Ovary (tissue), 9 donors: Measurements from ENCODE around the gene SORCS2. TPM values are rescaled to one million over a fixed set of nuclear protein-coding genes. Genes with fewer than 3 reads are reported as not detected.
"Not testable (repeated sequence)": the region's sequence is repeated elsewhere in the genome, so short reads cannot be mapped to it uniquely, and the experiment has no call there.

Source experiments
- DNase-seq, 5 donors: peaks; one replicate each; pipeline ENCODE4 v3.0.0-alpha.2; 2019 to 2020
- H3K27ac ChIP-seq, 2 donors: fragments of 200-600 bp; one replicate each; pipeline versions ENCODE4 v1.5.1 to v1.8.0; 2019 to 2022
- H3K27me3 ChIP-seq: fragments of 200-600 bp; one replicate; pipeline ENCODE4 v1.8.0; 2022
- H3K36me3 ChIP-seq: fragments of 200-600 bp; sonication (generic); one replicate; pipeline ENCODE4 v1.5.1; 2019
- H3K4me1 ChIP-seq: one replicate; pipeline ENCODE4 v1.8.1; 2013; ENCODE audit warnings: mild to moderate bottlenecking, moderate library complexity; ENCODE audit not compliant: insufficient read depth
- H3K4me3 ChIP-seq: fragments of 200-600 bp; sonication (generic); one replicate; pipeline ENCODE4 v1.5.1; 2017
- H3K9me3 ChIP-seq, 2 donors: fragments of 200-600 bp in 1 of 2; sonication (generic) in 1 of 2; one replicate each; pipeline versions ENCODE4 v1.5.1 to v1.8.1; 2013 to 2019; ENCODE audit warnings: mild to moderate bottlenecking in 1 of 2, moderate library complexity in 1 of 2
- EP300 ChIP-seq: sonication (generic); formaldehyde crosslinking; IDR thresholded peaks from one replicate; pipeline ENCODE4 v1.6.1; 2017; ENCODE audit warnings: antibody characterized with exemption
- POLR2A ChIP-seq: fragments of 450-650 bp; IDR thresholded peaks from one replicate; pipeline ENCODE4 v1.6.1; 2017; ENCODE audit warnings: antibody characterized with exemption, mild to moderate bottlenecking, moderate library complexity
- WGBS, 3 donors: extraction: QIAGEN DNeasy Blood & Tissue Kit in 1 of 3; methylation state at CpG; one replicate each; pipeline versions ENCODE4 v1.1.5 to v1.1.7; 2013 to 2017; 5-methylcytosine and 5-hydroxymethylcytosine counted together
- intact Hi-C, 4 donors: fragments of 100-400 bp; cut with DNase I; formaldehyde crosslinking; loops; one replicate each; pipeline versions ENCODE4 v1.11.0 to v1.15.1; 2022 to 2023
- polyA plus RNA-seq, 2 donors: library from polyadenylated mRNA; stranded (reverse); fragments of 200-250 nt in 1 of 2; fragments of 350-450 nt in 1 of 2; fragmentation: Illumina TruSeq in 1 of 2; extraction: RNeasy Lipid Tissue Mini Kit (QIAGEN cat#74804) in 1 of 2; gene quantifications; one replicate each; pipeline ENCODE4 v1.2.3, GENCODE V29; 2013 to 2014
- total RNA-seq, 7 donors: library from RNA; depleted of rRNA in 2 of 7; stranded (reverse); fragments of >200 nt in 2 of 7; fragmentation: NEBNext Ultra II Directional in 3 of 7; extraction: Animal tissue kit (Norgen Biotek cat#: 25700) in 3 of 7; gene quantifications; one replicate each; pipeline versions ENCODE4 v1.1.0 to v1.2.4, GENCODE V29; 2016 to 2023
- TF ChIP-seq, protein P1 (sequence below), 3 donors: fragments of 450-650 bp in 2 of 3; fragments of 200-600 bp in 1 of 3; IDR thresholded peaks; one replicate each; pipeline versions ENCODE4 v1.5.1 to v1.8.0; 2016 to 2022; ENCODE audit warnings: antibody characterized with exemption in 3 of 3, mild to moderate bottlenecking in 1 of 3
- donor health status: DM: no; HTN: no; CAD: no; lungs with moderate emphysema.
- donor health status: DM: no; HTN: no; CAD: no.
- donor health status: Bipolar disorder and iron deficiency.
- donor health status: DM: yes; HTN: yes; CAD: no.
- donor health status: DM: no; HTN: no; CAD: no.
- donor health status: DM: yes; HTN: yes; CAD: no.

SORCS2 gene
- total and polyA plus RNA-seq, 9 donors, result 0.60 to 23.9 (median 7.1) TPM

GRCh38 chr4:7213807-7214206 lies 21.5 kb downstream of the SORCS2 start:
- no peak for TF ChIP-seq POLR2A
- TF ChIP-seq, protein P1, sequence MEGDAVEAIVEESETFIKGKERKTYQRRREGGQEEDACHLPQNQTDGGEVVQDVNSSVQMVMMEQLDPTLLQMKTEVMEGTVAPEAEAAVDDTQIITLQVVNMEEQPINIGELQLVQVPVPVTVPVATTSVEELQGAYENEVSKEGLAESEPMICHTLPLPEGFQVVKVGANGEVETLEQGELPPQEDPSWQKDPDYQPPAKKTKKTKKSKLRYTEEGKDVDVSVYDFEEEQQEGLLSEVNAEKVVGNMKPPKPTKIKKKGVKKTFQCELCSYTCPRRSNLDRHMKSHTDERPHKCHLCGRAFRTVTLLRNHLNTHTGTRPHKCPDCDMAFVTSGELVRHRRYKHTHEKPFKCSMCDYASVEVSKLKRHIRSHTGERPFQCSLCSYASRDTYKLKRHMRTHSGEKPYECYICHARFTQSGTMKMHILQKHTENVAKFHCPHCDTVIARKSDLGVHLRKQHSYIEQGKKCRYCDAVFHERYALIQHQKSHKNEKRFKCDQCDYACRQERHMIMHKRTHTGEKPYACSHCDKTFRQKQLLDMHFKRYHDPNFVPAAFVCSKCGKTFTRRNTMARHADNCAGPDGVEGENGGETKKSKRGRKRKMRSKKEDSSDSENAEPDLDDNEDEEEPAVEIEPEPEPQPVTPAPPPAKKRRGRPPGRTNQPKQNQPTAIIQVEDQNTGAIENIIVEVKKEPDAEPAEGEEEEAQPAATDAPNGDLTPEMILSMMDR (IDR thresholded peaks at IDR 0.05), result no peak
- TF ChIP-seq EP300, result no peak
- no peaks in the 10 kb centered on the region for H3K27me3 ChIP-seq
- H3K27ac ChIP-seq, result no peak overlapping the region
- intact Hi-C loops, result no loop called here
- 77 to 92% (median 90%) methylated on average over 2 of the region's 2 CpGs for WGBS, 3 donors
- no peak overlapping the region for H3K4me3 ChIP-seq
- H3K9me3 ChIP-seq, result no peaks in the 10 kb centered on the region
- no peak for DNase-seq
- H3K4me1 ChIP-seq, result peaks cover 11% of the 10 kb centered on the region
- H3K36me3 ChIP-seq, result no peaks in the 10 kb centered on the region

DNA sequence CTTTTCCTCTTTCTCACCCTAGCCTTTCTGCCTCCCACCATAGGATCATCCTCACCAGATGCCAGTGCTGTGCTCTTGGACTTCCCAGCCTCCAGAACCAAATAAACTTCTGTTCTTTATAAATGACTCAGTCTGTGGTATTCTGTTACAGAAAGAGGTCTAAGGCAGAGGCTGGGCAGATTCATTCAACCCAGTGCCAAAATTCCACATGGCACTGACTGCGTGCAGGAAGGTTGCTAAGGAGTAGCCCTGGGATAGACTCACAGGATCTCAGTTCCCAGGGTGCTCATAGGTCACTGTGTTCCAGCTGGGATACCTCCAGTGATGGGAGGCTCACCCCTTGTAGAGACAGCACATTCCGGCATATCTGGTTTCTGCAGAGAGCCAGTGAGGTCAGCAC lies 22.0 kb downstream of the SORCS2 start:
- H3K27ac ChIP-seq, result no peak overlapping the region
- DNase-seq, result no peak
- WGBS, 3 donors, result 50 to 89% (median 50%) methylated on average over 2 of the region's 2 CpGs
- intact Hi-C loops, result no loop called here
- no peak overlapping the region for H3K4me3 ChIP-seq
- no peaks in the 10 kb centered on the region for H3K27me3 ChIP-seq
- peaks cover 11% of the 10 kb centered on the region for H3K4me1 ChIP-seq
- no peaks in the 10 kb centered on the region for H3K36me3 ChIP-seq
- TF ChIP-seq, protein P1 (IDR thresholded peaks at IDR 0.05), result no peak
- no peak for TF ChIP-seq POLR2A
- no peak for TF ChIP-seq EP300
- H3K9me3 ChIP-seq, result no peaks in the 10 kb centered on the region

DNA sequence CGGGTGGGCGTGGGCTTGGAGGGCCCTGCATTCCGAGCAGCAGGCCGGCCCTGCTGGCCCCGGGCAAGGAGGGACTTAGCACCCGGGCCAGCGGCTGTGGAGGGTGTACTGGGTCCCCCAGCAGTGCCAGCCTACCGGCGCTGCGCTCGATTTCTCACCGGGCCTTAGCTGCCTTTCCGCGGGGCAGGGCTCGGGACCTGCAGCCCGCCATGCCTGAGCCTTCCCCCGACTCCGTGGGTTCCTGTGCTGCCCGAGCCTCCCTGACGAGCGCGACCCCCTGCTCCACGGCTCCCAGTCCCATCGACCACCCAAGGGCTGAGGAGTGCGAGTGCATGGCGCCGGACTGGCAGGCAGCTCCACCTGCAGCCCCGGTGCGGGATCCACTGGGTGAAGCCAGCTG lies 22.8 kb downstream of the SORCS2 start:
- H3K27me3 ChIP-seq, H3K4me1 ChIP-seq, H3K4me3 ChIP-seq, H3K36me3 ChIP-seq, H3K9me3 ChIP-seq, DNase-seq, H3K27ac ChIP-seq, intact Hi-C loops: not testable (repeated sequence)
- WGBS, 3 donors, result 67 to 96% (median 74%) methylated on average over 8 to 27 of the region's 29 CpGs

GRCh38 chr4:7217039-7217438 lies 24.7 kb downstream of the SORCS2 start:
- intact Hi-C loops, result no loop called here
- Histone ChIP-seq H3K27ac (no peak overlapping the region), H3K36me3 (no peaks in the 10 kb centered on the region), H3K27me3 (no peaks in the 10 kb centered on the region), H3K4me3 (no peak overlapping the region), H3K9me3 (no peaks in the 10 kb centered on the region), H3K4me1 (peaks cover 1% of the 10 kb centered on the region)
- no peak for TF ChIP-seq EP300
- TF ChIP-seq, protein P1 (IDR thresholded peaks at IDR 0.05), result no peak
- TF ChIP-seq POLR2A, result no peak
- WGBS, 3 donors, result 90 to 91% (median 91%) methylated on average over 9 of the region's 9 CpGs
- DNase-seq, result no peak

GRCh38 chr4:7217474-7218321 lies 25.4 kb downstream of the SORCS2 start:
- Histone ChIP-seq H3K4me3 (no peak overlapping the region), H3K27me3 (no peaks in the 10 kb centered on the region), H3K9me3 (no peaks in the 10 kb centered on the region), H3K36me3 (no peaks in the 10 kb centered on the region), H3K4me1 (no peaks in the 10 kb centered on the region), H3K27ac (no peak overlapping the region)
- DNase-seq, result no peak
- WGBS, 3 donors, result 58 to 67% (median 66%) methylated on average over 26 of the region's 26 CpGs
- TF ChIP-seq EP300, result no peak
- TF ChIP-seq, protein P1 (IDR thresholded peaks at IDR 0.05), result no peak
- TF ChIP-seq POLR2A, result no peak
- intact Hi-C loops, result no loop called here
